Renal cortical epithelial cell (primary cell): ENCODE data around the gene NEK1. TPM values are rescaled to one million over a fixed set of nuclear protein-coding genes. Genes with fewer than 3 reads are reported as not detected.

Experiments used
- DNase-seq: peaks from one replicate; pipeline ENCODE4 v3.0.0-alpha.2; 2011; ENCODE audit warnings: low read depth
- total RNA-seq: library from RNA; depleted of rRNA; stranded (reverse); fragments of >200 nt; gene quantifications from 2 replicates; pipeline ENCODE4 v1.2.3, GENCODE V29; 2014

The NEK1 gene
- total RNA-seq, 1 donor from 2014 or later = 20.2 TPM

- no peak for DNase-seq
Observed at GRCh38 chr4:169369634-169370033, 242.7 kb downstream of the NEK1 start.

GRCh38 chr4:169367826-169368225 is 244.6 kb downstream of the NEK1 start:
- DNase-seq = no peak

GRCh38 chr4:169366821-169367220 is 245.6 kb downstream of the NEK1 start:
- no peak for DNase-seq

GRCh38 chr4:169362607-169363006 is 249.8 kb downstream of the NEK1 start:
- DNase-seq = no peak

GRCh38 chr4:169361756-169362155 is 250.6 kb downstream of the NEK1 start:
- DNase-seq = no peak

- DNase-seq = no peak
Observed at GRCh38 chr4:169359961-169360360, 252.4 kb downstream of the NEK1 start.

GRCh38 chr4:169352360-169352759 is 260.0 kb downstream of the NEK1 start:
- no peak for DNase-seq

GRCh38 chr4:169351872-169352271 is 260.5 kb downstream of the NEK1 start:
- peak; percentile 92 for DNase-seq

GRCh38 chr4:169348541-169348940 is 263.8 kb downstream of the NEK1 start:
- no peak for DNase-seq

GRCh38 chr4:169346840-169347239 is 265.5 kb downstream of the NEK1 start:
- no peak for DNase-seq

- DNase-seq = peak; percentile 91
Observed at GRCh38 chr4:169345316-169345721, 267.1 kb downstream of the NEK1 start.

Other genes with a start within 250 kb of the NEK1 start
- gene CLCN3, start 8.0 kb upstream of the NEK1 start, total RNA-seq = 50.0 and 141 TPM in 2 replicates
- gene HPF1, start 145.4 kb upstream of the NEK1 start, total RNA-seq = 18.9 and 32.8 TPM in 2 replicates